H1 (cell line): Measurements from ENCODE around the gene NEB. TPM values are rescaled to one million over a fixed set of nuclear protein-coding genes. Genes with fewer than 3 reads are reported as not detected.

Experiments
- CHD7 ChIP-seq: fragments of 300-600 bp; sonication (generic); IDR thresholded peaks from 2 replicates; pipeline ENCODE4 v1.7.1; 2012; ENCODE audit warnings: low read length, moderate library complexity, mild to moderate bottlenecking, inconsistent platforms; ENCODE audit not compliant: insufficient replicate concordance
- polyA plus RNA-seq, 7 experiments: library from polyadenylated mRNA; depleted of rRNA in 3 of 7; stranded (reverse) in 5 of 7; unstranded in 2 of 7; fragments of >200 nt in 5 of 7; fragments of 200-250 nt in 2 of 7; gene quantifications; 1 replicate in 5 of 7; 2 replicates in 1 of 7; 4 replicates in 1 of 7; pipeline versions ENCODE4 v1.2.1 to v1.2.3, GENCODE V29; 2011 to 2013; ENCODE audit warnings: missing spikeins in 2 of 7, mixed read lengths in 2 of 7
- total RNA-seq: library from RNA; stranded (reverse); fragmentation: NEBNext Ultra II Directional; extraction: Animal tissue kit (Norgen Biotek cat#: 25700); gene quantifications from 2 replicates; pipeline ENCODE4 v1.2.1, GENCODE V29; 2021

The NEB gene
- total and polyA plus RNA-seq, 2 of the 8 experiments (the other 6 are each of a cell fraction or from before 2014, with no cell fraction given), result 1.4 to 2.5 TPM

GRCh38 chr2:151771599-151772358 lies 37.5 kb upstream of the NEB start (continued):
- no peak for TF ChIP-seq CHD7
